ENCODE results near the gene SLCO4A1. TPM values are rescaled to one million over a fixed set of nuclear protein-coding genes. Genes with fewer than 3 reads are reported as not detected.

SLCO4A1 gene
- total and polyA plus RNA-seq, 9 of the 15 experiments (the other 6 are each of a cell fraction or from before 2014, with no cell fraction given), result 1.6 to 21.9 (median 12.8) TPM

DNA sequence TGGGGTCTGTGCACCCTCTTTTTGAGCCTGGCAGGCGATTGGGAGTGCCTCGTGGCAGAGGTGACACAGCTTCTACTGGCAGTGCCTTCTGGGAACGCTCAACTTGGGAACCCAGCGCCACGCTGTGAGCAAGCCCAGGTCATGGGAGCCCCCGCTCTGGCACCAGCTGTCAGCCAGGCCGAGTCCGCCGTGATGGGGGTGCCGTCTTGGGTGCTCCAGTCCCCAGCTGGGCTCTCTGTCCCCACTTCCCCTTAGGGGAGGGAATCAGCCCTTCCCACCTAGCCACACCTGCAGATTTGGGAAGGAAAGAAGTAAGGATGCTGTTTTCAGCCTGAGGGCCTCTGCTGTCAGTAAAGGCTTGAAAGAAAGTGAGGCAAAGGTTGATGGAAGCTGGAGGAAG, 35.4 kb downstream of the SLCO4A1 start (continued):
- TF ChIP-seq, protein P1, sequence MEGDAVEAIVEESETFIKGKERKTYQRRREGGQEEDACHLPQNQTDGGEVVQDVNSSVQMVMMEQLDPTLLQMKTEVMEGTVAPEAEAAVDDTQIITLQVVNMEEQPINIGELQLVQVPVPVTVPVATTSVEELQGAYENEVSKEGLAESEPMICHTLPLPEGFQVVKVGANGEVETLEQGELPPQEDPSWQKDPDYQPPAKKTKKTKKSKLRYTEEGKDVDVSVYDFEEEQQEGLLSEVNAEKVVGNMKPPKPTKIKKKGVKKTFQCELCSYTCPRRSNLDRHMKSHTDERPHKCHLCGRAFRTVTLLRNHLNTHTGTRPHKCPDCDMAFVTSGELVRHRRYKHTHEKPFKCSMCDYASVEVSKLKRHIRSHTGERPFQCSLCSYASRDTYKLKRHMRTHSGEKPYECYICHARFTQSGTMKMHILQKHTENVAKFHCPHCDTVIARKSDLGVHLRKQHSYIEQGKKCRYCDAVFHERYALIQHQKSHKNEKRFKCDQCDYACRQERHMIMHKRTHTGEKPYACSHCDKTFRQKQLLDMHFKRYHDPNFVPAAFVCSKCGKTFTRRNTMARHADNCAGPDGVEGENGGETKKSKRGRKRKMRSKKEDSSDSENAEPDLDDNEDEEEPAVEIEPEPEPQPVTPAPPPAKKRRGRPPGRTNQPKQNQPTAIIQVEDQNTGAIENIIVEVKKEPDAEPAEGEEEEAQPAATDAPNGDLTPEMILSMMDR (IDR thresholded peaks at IDR 0.05 in 2 of 3, conservative IDR thresholded peaks at IDR 0.05 in 1 of 3; ENCODE audit: insufficient read depth in 2 of 3, low read depth in 1 of 3, low read length in 3 of 3), result no peak
- no peak for TF ChIP-seq ESRRA (IDR thresholded peaks at IDR 0.05; ENCODE audit: borderline replicate concordance, low read depth)
- no peak for TF ChIP-seq POLR2G (IDR thresholded peaks at IDR 0.05; ENCODE audit: low read depth, low read length)
- no peak for TF ChIP-seq FOXJ3 (CRISPR knock-in tag; IDR thresholded peaks at IDR 0.05)
- no peak for TF ChIP-seq ZNF184 (CRISPR knock-in tag; IDR thresholded peaks at IDR 0.05)
- no peak for TF ChIP-seq MCM3 (IDR thresholded peaks at IDR 0.05)
- no peak for TF ChIP-seq CBX3 (IDR thresholded peaks at IDR 0.05; ENCODE audit: borderline replicate concordance in 1 of 2, low read length in 2 of 2)
- TF ChIP-seq ETV1 (tag; conservative IDR thresholded peaks at IDR 0.05; ENCODE audit: low read depth), result no peak
- TF ChIP-seq ZBTB17 (CRISPR knock-in tag; IDR thresholded peaks at IDR 0.05), result no peak
- TF ChIP-seq ZNF263 (CRISPR knock-in tag; IDR thresholded peaks at IDR 0.05; ENCODE audit: borderline replicate concordance), result no peak
- TF ChIP-seq CBFB (CRISPR knock-in tag; IDR thresholded peaks at IDR 0.05), result no peak
- TF ChIP-seq, protein P2, sequence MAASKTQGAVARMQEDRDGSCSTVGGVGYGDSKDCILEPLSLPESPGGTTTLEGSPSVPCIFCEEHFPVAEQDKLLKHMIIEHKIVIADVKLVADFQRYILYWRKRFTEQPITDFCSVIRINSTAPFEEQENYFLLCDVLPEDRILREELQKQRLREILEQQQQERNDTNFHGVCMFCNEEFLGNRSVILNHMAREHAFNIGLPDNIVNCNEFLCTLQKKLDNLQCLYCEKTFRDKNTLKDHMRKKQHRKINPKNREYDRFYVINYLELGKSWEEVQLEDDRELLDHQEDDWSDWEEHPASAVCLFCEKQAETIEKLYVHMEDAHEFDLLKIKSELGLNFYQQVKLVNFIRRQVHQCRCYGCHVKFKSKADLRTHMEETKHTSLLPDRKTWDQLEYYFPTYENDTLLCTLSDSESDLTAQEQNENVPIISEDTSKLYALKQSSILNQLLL (CRISPR knock-in tag; IDR thresholded peaks at IDR 0.05; ENCODE audit: borderline replicate concordance), result no peak
- TF ChIP-seq FIP1L1 (IDR thresholded peaks at IDR 0.05; ENCODE audit: low read depth, low read length, poor library complexity, severe bottlenecking), result no peak

All from K562 (cell line).